ENCODE measurements around the gene OAS2. TPM values are rescaled to one million over a fixed set of nuclear protein-coding genes. Genes with fewer than 3 reads are reported as not detected.
"Not testable (repeated sequence)": the region's sequence is repeated elsewhere in the genome, so short reads cannot be mapped to it uniquely, and the experiment has no call there.

Gene OAS2
- total and polyA plus RNA-seq, 12 donors: 3.3 to 24.2 (median 8.4) TPM

- DNase-seq: no peak
- Histone ChIP-seq H3K36me3 (peaks cover 0 to 88% (median 24%) of the 10 kb centered on the region in 9 donors), H3K9me3 (peaks cover 0 to 25% (median 0%) of the 10 kb centered on the region in 11 donors), H3K27me3 (no peaks in the 10 kb centered on the region), H3K4me1 (no peaks in the 10 kb centered on the region), H3K27ac (no peak overlapping the region), H3K4me3 (no peak overlapping the region)
- intact Hi-C loops (cut with DNase I): no loop called here
- ATAC-seq: no peak
- TF ChIP-seq CTCF (IDR thresholded peaks at IDR 0.05): no peak
- 91 to 92% methylated on average over 11 of the region's 11 CpGs for WGBS, 2 donors
These were observed 27.6 kb upstream of the OAS2 start for GRCh38 chr12:112950701-112951100.

- H3K4me1 ChIP-seq; ATAC-seq; DNase-seq; H3K27ac ChIP-seq; H3K4me3 ChIP-seq; intact Hi-C loops (cut with DNase I); H3K27me3 ChIP-seq: not testable (repeated sequence)
- WGBS, 2 donors: 86 to 92% methylated on average over 4 of the region's 4 CpGs
- H3K36me3 ChIP-seq: peaks cover 0 to 81% (median 36%) of the 10 kb centered on the region in 9 donors
- peaks cover 0 to 36% (median 0%) of the 10 kb centered on the region in 11 donors for H3K9me3 ChIP-seq
These were observed 21.2 kb upstream of the OAS2 start for GRCh38 chr12:112957125-112957524.

- Histone ChIP-seq H3K27me3 (peaks cover 0 to 3% (median 0%) of the 10 kb centered on the region in 7 donors), H3K9me3 (peaks cover 0 to 24% (median 0%) of the 10 kb centered on the region in 11 donors), H3K4me3 (no peak overlapping the region), H3K4me1 (no peaks in the 10 kb centered on the region), H3K27ac (no peak overlapping the region), H3K36me3 (peaks cover 0 to 97% (median 39%) of the 10 kb centered on the region in 9 donors)
- WGBS, 2 donors: 86 to 89% methylated on average over 7 of the region's 7 CpGs
- intact Hi-C loops (cut with DNase I): no loop called here
- no peak for ATAC-seq
- DNase-seq: no peak
- no peak for TF ChIP-seq CTCF (IDR thresholded peaks at IDR 0.05)
These were observed 17.2 kb upstream of the OAS2 start for GRCh38 chr12:112961074-112961473.

- no peak for TF ChIP-seq CTCF (IDR thresholded peaks at IDR 0.05)
- WGBS, 2 donors: 84 to 87% methylated on average over 4 of the region's 4 CpGs
- intact Hi-C loops (cut with DNase I): no loop called here
- Histone ChIP-seq H3K4me3 (no peak overlapping the region), H3K36me3 (peaks cover 0 to 97% (median 39%) of the 10 kb centered on the region in 9 donors), H3K27ac (no peak overlapping the region), H3K4me1 (no peaks in the 10 kb centered on the region), H3K9me3 (peaks cover 0 to 24% (median 0%) of the 10 kb centered on the region in 11 donors), H3K27me3 (peaks cover 0 to 3% (median 0%) of the 10 kb centered on the region in 7 donors)
- ATAC-seq (no peak), DNase-seq (no peak)
These were observed 16.8 kb upstream of the OAS2 start for GRCh38 chr12:112961536-112961935.

GRCh38 chr12:112962561-112962960, 15.8 kb upstream of the OAS2 start:
- Histone ChIP-seq H3K9me3 (peaks cover 0 to 17% (median 0%) of the 10 kb centered on the region in 11 donors), H3K4me1 (no peaks in the 10 kb centered on the region), H3K36me3 (peaks cover 0 to 98% (median 45%) of the 10 kb centered on the region in 9 donors), H3K27ac (no peak overlapping the region), H3K4me3 (no peak overlapping the region), H3K27me3 (peaks cover 0 to 3% (median 0%) of the 10 kb centered on the region in 7 donors)
- 95 to 97% methylated on average over 7 of the region's 7 CpGs for WGBS, 2 donors
- ATAC-seq (no peak), DNase-seq (no peak)
- intact Hi-C loops (cut with DNase I): no loop called here
- TF ChIP-seq CTCF (IDR thresholded peaks at IDR 0.05): no peak
